GM18507 (cell line): Measurements from ENCODE around the gene FAM3C.
A peak's percentile ranks its signal among the peaks of the same experiment; 100 is the strongest.

ENCODE experiments used
- DNase-seq: peaks from one replicate; pipeline ENCODE4 v3.0.0; 2011; ENCODE audit warnings: low read depth; ENCODE audit not compliant: insufficient read length; ENCODE audit errors: extremely low spot score
- FAIRE-seq: peaks from 2 replicates; lab custom pipeline; 2011; peaks lifted over from hg19 to GRCh38; lab: Jason Lieb, UNC

The FAM3C gene

GRCh38 chr7:121307021-121307574 is 89.0 kb downstream of the FAM3C start:
- DNase-seq = no peak
- FAIRE-seq = no peak

GRCh38 chr7:121306565-121306964 is 89.5 kb downstream of the FAM3C start:
- FAIRE-seq (peak; percentile 42), DNase-seq (no peak)

GRCh38 chr7:121305109-121305508 is 91.0 kb downstream of the FAM3C start:
- no peak for FAIRE-seq
- DNase-seq = no peak

GRCh38 chr7:121304102-121304658 is 91.9 kb downstream of the FAM3C start:
- no peak for FAIRE-seq

GRCh38 chr7:121303422-121304101 is 92.5 kb downstream of the FAM3C start:
- DNase-seq = no peak
- FAIRE-seq = no peak

More at GRCh38 chr7:121304102-121304658, 91.9 kb downstream of the FAM3C start:
- no peak for DNase-seq

GRCh38 chr7:121302214-121302745 is 93.8 kb downstream of the FAM3C start:
- DNase-seq = no peak
- FAIRE-seq = peak; percentile 83

GRCh38 chr7:121301446-121302213 is 94.5 kb downstream of the FAM3C start:
- FAIRE-seq (no peak), DNase-seq (no peak)

- no peak for DNase-seq
- FAIRE-seq = no peak
Measured at GRCh38 chr7:121300685-121301420, 95.3 kb downstream of the FAM3C start.
